ENCODE data around the gene PCDHGC5.

The PCDHGC5 gene

DNA sequence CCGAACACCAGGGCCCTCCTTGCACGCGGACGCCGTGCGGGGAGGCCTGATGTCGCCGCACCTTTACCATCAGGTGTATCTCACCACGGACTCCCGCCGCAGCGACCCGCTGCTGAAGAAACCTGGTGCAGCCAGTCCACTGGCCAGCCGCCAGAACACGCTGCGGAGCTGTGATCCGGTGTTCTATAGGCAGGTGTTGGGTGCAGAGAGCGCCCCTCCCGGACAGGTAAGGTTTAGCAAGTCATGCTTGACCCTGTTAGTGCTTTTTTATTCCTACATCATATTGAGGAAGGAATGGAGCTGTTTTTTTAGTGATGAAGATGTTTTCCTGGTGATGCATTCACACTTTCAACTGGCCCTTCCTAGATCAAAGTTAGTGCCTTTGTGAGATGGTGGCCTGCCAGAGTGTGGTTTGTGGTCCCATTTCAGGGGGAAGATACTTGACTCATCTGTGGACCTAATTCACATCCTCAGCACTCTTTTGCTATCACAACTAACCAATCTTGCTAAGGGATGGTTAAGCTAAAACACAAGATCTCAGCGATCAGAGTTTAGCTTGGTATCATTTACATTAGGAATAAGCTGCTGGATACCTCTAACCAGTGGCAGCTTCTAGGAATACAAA is 10.4 kb upstream of the PCDHGC5 start:
- TF ChIP-seq, protein P1, sequence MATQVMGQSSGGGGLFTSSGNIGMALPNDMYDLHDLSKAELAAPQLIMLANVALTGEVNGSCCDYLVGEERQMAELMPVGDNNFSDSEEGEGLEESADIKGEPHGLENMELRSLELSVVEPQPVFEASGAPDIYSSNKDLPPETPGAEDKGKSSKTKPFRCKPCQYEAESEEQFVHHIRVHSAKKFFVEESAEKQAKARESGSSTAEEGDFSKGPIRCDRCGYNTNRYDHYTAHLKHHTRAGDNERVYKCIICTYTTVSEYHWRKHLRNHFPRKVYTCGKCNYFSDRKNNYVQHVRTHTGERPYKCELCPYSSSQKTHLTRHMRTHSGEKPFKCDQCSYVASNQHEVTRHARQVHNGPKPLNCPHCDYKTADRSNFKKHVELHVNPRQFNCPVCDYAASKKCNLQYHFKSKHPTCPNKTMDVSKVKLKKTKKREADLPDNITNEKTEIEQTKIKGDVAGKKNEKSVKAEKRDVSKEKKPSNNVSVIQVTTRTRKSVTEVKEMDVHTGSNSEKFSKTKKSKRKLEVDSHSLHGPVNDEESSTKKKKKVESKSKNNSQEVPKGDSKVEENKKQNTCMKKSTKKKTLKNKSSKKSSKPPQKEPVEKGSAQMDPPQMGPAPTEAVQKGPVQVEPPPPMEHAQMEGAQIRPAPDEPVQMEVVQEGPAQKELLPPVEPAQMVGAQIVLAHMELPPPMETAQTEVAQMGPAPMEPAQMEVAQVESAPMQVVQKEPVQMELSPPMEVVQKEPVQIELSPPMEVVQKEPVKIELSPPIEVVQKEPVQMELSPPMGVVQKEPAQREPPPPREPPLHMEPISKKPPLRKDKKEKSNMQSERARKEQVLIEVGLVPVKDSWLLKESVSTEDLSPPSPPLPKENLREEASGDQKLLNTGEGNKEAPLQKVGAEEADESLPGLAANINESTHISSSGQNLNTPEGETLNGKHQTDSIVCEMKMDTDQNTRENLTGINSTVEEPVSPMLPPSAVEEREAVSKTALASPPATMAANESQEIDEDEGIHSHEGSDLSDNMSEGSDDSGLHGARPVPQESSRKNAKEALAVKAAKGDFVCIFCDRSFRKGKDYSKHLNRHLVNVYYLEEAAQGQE (IDR thresholded peaks at IDR 0.05; ENCODE audit: insufficient read depth in 1 of 2, low read depth in 2 of 2, low read length in 2 of 2): no peak
- TF ChIP-seq SIN3A (IDR thresholded peaks at IDR 0.05; ENCODE audit: borderline replicate concordance, insufficient read depth, low read length): no peak
- no peak for TF ChIP-seq TAF1 (IDR thresholded peaks at IDR 0.05; ENCODE audit: borderline replicate concordance, insufficient read depth, low read length)
- no peak for TF ChIP-seq FOXP2 (optimal IDR thresholded peaks at IDR 0.05; ENCODE audit: borderline replicate concordance, extremely low read depth, extremely low read length, insufficient read depth)
- no peak for TF ChIP-seq POLR2AphosphoS5 (IDR thresholded peaks at IDR 0.05; ENCODE audit: low read depth, low read length)

DNA sequence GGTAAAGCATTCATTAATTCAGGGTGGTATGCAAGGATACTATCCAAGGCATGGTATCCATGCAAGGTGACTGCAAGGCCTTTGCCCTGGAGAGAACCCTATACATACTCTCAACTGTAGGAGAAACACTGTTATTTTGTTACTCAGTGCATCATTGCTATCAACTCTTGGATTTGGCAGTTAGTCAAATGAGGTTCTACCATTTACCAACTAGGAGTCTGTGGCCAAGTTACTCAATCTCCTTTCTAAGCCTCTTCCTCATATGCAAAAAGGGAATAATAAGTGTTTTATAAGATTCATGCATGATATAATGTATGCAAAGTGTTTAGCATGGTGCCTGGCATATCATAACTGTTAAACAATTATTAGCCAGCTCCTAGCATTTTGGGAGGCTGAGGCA is 9.1 kb upstream of the PCDHGC5 start:
- TF ChIP-seq, protein P1 (IDR thresholded peaks at IDR 0.05; ENCODE audit: insufficient read depth in 1 of 2, low read depth in 2 of 2, low read length in 2 of 2): no peak
- TF ChIP-seq POLR2AphosphoS5 (IDR thresholded peaks at IDR 0.05; ENCODE audit: low read depth, low read length) (no peak), TAF1 (IDR thresholded peaks at IDR 0.05; ENCODE audit: borderline replicate concordance, insufficient read depth, low read length) (no peak), FOXP2 (optimal IDR thresholded peaks at IDR 0.05; ENCODE audit: borderline replicate concordance, extremely low read depth, extremely low read length, insufficient read depth) (no peak), SIN3A (IDR thresholded peaks at IDR 0.05; ENCODE audit: borderline replicate concordance, insufficient read depth, low read length) (no peak)

DNA sequence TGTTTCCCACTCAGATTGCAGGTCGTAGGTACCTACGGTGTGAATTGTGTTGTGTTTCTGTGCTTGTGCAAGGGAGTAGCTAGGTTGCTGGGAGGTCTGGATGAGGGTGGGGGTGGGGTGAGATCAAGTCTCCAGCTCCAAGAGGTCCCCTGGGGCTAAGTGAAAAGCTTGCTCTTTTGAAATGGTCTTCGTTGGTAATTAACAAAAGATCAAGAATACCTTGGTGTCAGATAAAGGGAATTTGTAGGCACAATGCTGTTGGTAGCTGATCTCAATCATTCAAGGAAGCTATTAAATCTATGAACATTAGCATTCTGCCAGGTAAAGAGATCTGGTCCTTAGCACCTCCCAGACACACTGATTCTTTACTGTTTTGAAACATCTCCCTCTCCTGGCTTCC is 5.0 kb upstream of the PCDHGC5 start:
- TF ChIP-seq POLR2AphosphoS5 (IDR thresholded peaks at IDR 0.05; ENCODE audit: low read depth, low read length) (no peak), SIN3A (IDR thresholded peaks at IDR 0.05; ENCODE audit: borderline replicate concordance, insufficient read depth, low read length) (no peak), FOXP2 (optimal IDR thresholded peaks at IDR 0.05; ENCODE audit: borderline replicate concordance, extremely low read depth, extremely low read length, insufficient read depth) (no peak), TAF1 (IDR thresholded peaks at IDR 0.05; ENCODE audit: borderline replicate concordance, insufficient read depth, low read length) (no peak)
- TF ChIP-seq, protein P1 (IDR thresholded peaks at IDR 0.05; ENCODE audit: insufficient read depth in 1 of 2, low read depth in 2 of 2, low read length in 2 of 2): no peak

GRCh38 chr5:141484310-141484640 is 4.6 kb upstream of the PCDHGC5 start:
- TF ChIP-seq POLR2AphosphoS5 (IDR thresholded peaks at IDR 0.05; ENCODE audit: low read depth, low read length): no peak
- TF ChIP-seq FOXP2 (optimal IDR thresholded peaks at IDR 0.05; ENCODE audit: borderline replicate concordance, extremely low read depth, extremely low read length, insufficient read depth): no peak
- TF ChIP-seq TAF1 (IDR thresholded peaks at IDR 0.05; ENCODE audit: borderline replicate concordance, insufficient read depth, low read length): no peak
- TF ChIP-seq SIN3A (IDR thresholded peaks at IDR 0.05; ENCODE audit: borderline replicate concordance, insufficient read depth, low read length): no peak
- TF ChIP-seq, protein P1 (IDR thresholded peaks at IDR 0.05; ENCODE audit: insufficient read depth in 1 of 2, low read depth in 2 of 2, low read length in 2 of 2): no peak
